BLaER1 (cell line): ENCODE data around the gene CBS.

Source experiments
- H3K27ac ChIP-seq: shearing (Covaris generic); formaldehyde crosslinking; 2 replicates; pipeline ENCODE4 v1.8.1; 2022
- H3K27me3 ChIP-seq: shearing (Covaris generic); formaldehyde crosslinking; 2 replicates; pipeline ENCODE4 v1.8.1; 2022
- H3K36me3 ChIP-seq: shearing (Covaris generic); formaldehyde crosslinking; 2 replicates; pipeline ENCODE4 v1.8.1; 2022
- H3K4me1 ChIP-seq: shearing (Covaris generic); formaldehyde crosslinking; 2 replicates; pipeline ENCODE4 v1.8.1; 2022
- H3K4me2 ChIP-seq: shearing (Covaris generic); formaldehyde crosslinking; 2 replicates; pipeline ENCODE4 v1.8.1; 2022
- H3K4me3 ChIP-seq: shearing (Covaris generic); formaldehyde crosslinking; 2 replicates; pipeline ENCODE4 v1.8.1; 2022
- H3K9ac ChIP-seq: shearing (Covaris generic); formaldehyde crosslinking; 2 replicates; pipeline ENCODE4 v1.8.1; 2022
- H3K9me3 ChIP-seq: shearing (Covaris generic); formaldehyde crosslinking; 2 replicates; pipeline ENCODE4 v1.8.1; 2022
- H4K20me1 ChIP-seq: shearing (Covaris generic); formaldehyde crosslinking; 2 replicates; pipeline ENCODE4 v1.8.1; 2022
- Cebpa-rat ChIP-seq: shearing (Covaris generic); IDR thresholded peaks from 2 replicates; pipeline ENCODE4 v1.8.1; 2022

The CBS gene

DNA sequence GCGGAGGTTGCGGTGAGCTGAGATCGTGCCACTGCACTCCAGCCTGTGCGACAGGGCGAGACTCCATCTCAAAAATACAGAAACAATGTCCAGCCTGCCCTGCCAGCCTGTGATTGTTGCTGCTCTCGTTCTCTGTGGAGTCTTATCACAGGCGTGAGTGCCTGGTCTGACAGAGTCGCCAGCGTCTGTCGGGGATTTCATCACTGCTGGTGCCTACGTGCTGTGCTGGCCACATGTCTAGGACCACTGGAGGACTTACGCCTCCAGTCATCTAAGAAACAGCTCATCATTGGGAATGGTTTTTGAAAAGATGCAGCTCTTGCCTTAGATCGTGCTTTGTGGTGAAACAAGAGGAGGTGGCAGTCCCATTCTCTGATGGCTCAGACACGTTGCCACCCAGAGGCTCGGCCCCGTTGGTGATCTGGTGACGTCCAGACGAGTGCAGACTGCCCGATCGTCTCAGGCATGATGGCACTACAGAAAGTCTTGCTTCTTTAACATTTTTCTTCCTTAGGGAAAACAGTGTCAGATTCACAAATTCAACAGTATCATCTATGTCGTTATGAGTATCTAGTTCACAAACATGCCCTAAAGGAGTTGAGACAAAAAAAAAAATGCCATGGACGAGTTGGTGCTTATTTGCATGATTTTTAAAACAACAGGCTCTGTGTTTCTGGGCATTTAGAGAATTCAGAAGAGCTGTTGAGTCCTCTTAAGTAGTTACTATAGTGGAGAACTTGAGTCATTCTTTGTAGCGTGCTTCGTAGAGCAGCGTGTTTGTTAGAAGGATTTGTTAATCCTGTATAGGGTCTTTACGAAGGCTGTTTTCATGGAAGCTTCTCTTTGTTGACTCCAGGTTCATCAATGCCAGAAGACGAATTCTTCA is 47.5 kb downstream of the CBS start:
- Histone ChIP-seq H3K27me3 (no peaks in the 10 kb centered on the region), H3K9ac (no peak overlapping the region), H3K36me3 (peaks cover 86% of the 10 kb centered on the region), H3K4me2 (no peak overlapping the region), H3K4me3 (no peak overlapping the region), H3K4me1 (peaks cover 12% of the 10 kb centered on the region), H3K9me3 (no peaks in the 10 kb centered on the region), H3K27ac (no peak overlapping the region), H4K20me1 (no peaks in the 10 kb centered on the region)
- TF ChIP-seq Cebpa-rat, result no peak

DNA sequence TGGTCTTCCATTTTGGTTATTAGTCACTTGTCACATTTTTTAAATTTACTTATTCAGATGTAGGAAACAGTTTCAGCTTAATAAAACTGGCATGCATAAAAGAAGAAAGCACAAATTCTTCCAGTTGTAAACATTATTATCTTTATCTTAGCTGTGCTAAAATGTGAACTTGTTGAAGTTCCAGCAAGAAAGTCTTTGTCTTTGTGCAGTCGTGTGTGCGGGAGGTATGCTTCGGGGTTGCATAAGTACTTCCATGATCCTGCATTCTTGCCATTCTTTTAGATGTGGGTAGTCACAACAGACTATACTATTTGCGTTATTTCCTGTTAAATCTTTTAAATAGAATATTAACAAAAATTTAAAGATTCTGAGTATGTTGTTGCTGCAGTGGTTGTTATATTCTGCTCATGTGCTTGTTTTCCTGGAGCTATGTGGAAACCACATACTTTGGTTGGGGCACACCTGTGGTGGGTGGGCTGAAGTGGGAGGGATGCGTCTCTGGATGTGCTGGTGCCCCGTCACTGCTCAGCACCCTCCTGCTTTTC is 49.9 kb downstream of the CBS start:
- Histone ChIP-seq H3K4me3 (no peak overlapping the region), H3K27ac (no peak overlapping the region), H3K36me3 (peaks cover 79% of the 10 kb centered on the region), H3K9me3 (no peaks in the 10 kb centered on the region), H3K4me2 (0 out of 2 replicates have a peak overlapping the region, but pooled peaks have one; percentile 9), H3K27me3 (no peaks in the 10 kb centered on the region), H3K4me1 (peaks cover 36% of the 10 kb centered on the region), H4K20me1 (peaks cover 22% of the 10 kb centered on the region; the same call in 1 of the 2 replicates), H3K9ac (no peak overlapping the region)
- no peak for TF ChIP-seq Cebpa-rat

DNA sequence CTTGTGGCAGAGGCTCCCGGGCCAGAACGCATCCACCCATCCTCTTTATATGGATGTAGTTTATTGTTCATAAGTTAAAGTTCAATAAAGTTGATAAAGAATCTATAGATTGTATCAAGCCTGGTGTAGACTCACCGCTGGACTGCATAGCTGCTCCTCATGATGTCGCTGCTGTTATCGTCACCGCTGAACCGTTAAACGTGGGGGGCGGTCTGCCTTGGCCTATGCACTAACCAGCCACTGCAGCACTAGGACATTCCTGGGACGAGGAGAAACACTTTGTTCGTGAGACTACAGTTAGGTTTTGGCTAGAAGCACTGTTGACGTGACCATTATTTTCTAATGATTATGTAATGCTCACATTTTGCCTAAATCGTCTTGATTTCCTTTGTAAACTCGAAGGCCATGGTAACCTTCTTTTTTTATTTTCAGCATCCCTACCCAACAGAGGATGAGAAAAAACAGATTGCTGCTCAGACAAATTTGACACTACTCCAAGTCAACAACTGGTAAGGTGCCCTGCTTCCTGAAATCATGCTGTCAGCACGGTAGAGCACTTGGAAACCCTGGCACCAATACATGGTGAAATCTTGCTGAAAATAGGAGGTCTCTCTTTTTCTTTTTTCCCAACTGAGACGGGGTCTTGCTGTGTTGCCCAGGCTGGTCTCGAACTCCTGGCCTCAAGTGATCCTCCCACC is 51.0 kb downstream of the CBS start:
- Histone ChIP-seq H3K4me1 (peaks cover 47% of the 10 kb centered on the region), H3K4me2 (no peak overlapping the region), H3K9me3 (no peaks in the 10 kb centered on the region), H3K36me3 (peaks cover 69% of the 10 kb centered on the region), H3K9ac (no peak overlapping the region), H3K27ac (no peak overlapping the region), H3K27me3 (no peaks in the 10 kb centered on the region), H3K4me3 (no peak overlapping the region), H4K20me1 (peaks cover 30% of the 10 kb centered on the region; the same call in 1 of the 2 replicates)
- TF ChIP-seq Cebpa-rat, result no peak

GRCh38 chr21:43023175-43023574 is 52.5 kb downstream of the CBS start:
- Histone ChIP-seq H3K9me3 (no peaks in the 10 kb centered on the region), H3K27me3 (no peaks in the 10 kb centered on the region), H3K4me3 (no peak overlapping the region), H4K20me1 (peaks cover 30% of the 10 kb centered on the region; the same call in 1 of the 2 replicates), H3K9ac (no peak overlapping the region), H3K4me2 (peak overlapping the region; percentile 69), H3K36me3 (peaks cover 60% of the 10 kb centered on the region), H3K27ac (no peak overlapping the region), H3K4me1 (peaks cover 61% of the 10 kb centered on the region)
- TF ChIP-seq Cebpa-rat, result no peak

DNA sequence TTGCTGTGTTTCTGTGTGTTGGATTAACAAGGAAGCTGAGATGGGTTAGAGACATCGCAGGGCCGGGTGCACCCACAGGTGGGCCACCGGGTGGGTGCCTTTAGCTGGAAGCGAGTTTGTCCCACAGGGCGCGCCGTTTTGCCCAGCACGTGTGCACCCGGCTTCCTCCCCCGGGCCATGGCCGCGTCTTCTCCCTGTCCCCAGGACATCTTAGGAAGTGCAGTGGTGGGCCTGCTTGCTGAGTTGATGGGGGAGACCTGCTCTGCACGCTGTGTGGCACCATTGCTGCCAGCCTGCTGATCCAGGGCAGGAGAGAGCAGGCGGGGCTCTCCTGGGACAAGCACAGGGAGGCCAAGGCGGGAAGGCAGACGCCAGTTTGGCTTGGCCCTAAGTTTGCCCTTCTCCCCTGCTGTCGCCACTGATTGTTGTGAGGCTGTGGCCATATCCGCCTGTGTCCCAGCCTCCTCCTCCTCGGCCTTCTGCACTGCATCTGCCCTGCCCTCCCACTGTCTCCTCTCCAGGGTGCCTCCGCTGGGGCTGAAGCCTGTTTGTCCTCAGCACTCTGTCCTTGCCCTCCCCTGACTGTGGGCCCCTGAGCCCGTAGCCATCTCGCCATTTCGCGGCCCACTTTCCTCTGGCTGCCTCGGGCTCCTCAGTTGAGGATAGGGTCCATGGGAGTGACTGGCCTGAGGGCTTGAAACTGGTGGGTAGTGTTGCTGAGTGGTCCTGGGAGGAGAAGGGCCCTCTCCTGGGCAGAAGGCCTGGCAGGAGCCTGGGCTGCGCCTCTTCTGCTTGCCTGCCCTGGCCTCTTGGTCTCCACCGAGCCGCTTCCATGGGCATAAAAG is 53.7 kb downstream of the CBS start:
- peak overlapping the region; percentile 69 for H3K4me2 ChIP-seq
- peak overlapping the region; percentile 58; the same call in 1 of the 2 replicates for H3K9ac ChIP-seq
- TF ChIP-seq Cebpa-rat, result no peak
- H3K36me3 ChIP-seq, result peaks cover 54% of the 10 kb centered on the region
- H3K27me3 ChIP-seq, result no peaks in the 10 kb centered on the region
- peaks cover 30% of the 10 kb centered on the region; the same call in 1 of the 2 replicates for H4K20me1 ChIP-seq
- peaks cover 73% of the 10 kb centered on the region for H3K4me1 ChIP-seq
- no peak overlapping the region for H3K4me3 ChIP-seq
- H3K9me3 ChIP-seq, result no peaks in the 10 kb centered on the region
- H3K27ac ChIP-seq, result peak overlapping the region; percentile 52; the same call in 1 of the 2 replicates

GRCh38 chr21:43021191-43021590 is 54.4 kb downstream of the CBS start:
- H3K4me1 ChIP-seq, result peaks cover 81% of the 10 kb centered on the region
- TF ChIP-seq Cebpa-rat, result no peak
- no peaks in the 10 kb centered on the region for H3K9me3 ChIP-seq
- H3K9ac ChIP-seq, result peak overlapping the region; percentile 58; the same call in 1 of the 2 replicates
- peaks cover 35% of the 10 kb centered on the region for H4K20me1 ChIP-seq
- no peaks in the 10 kb centered on the region for H3K27me3 ChIP-seq
- H3K36me3 ChIP-seq, result peaks cover 54% of the 10 kb centered on the region
- peak overlapping the region; percentile 69 for H3K4me2 ChIP-seq
- no peak overlapping the region for H3K4me3 ChIP-seq
- peak overlapping the region; percentile 52; the same call in 1 of the 2 replicates for H3K27ac ChIP-seq

DNA sequence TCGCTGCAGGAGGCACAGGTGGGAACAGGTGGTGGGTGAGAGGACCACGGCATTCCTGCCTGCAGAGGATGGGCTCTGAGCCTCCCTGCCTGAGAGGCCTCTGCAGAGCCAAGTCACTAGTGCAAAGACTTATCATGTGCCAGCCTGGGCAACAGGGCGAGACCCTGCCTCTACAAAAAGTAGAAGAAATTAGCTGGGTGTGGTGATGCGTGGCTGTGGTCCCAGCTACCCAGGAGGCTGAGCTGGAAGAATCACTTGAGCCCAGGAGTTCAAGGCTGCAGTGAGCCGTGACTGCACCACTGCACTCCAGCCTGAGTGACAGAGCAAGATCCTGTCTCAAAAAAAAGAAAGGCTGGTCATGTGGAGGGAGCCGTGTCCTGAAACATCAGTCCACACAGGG is 54.9 kb downstream of the CBS start:
- no peak for TF ChIP-seq Cebpa-rat
- Histone ChIP-seq H3K27me3 (no peaks in the 10 kb centered on the region), H3K4me3 (no peak overlapping the region), H3K9me3 (no peaks in the 10 kb centered on the region), H3K9ac (no peak overlapping the region; the same call in 1 of the 2 replicates), H4K20me1 (peaks cover 39% of the 10 kb centered on the region), H3K4me2 (peak overlapping the region; percentile 69), H3K4me1 (peaks cover 83% of the 10 kb centered on the region), H3K27ac (0 out of 2 replicates have a peak overlapping the region, but pooled peaks have one; percentile 33), H3K36me3 (peaks cover 51% of the 10 kb centered on the region)

DNA sequence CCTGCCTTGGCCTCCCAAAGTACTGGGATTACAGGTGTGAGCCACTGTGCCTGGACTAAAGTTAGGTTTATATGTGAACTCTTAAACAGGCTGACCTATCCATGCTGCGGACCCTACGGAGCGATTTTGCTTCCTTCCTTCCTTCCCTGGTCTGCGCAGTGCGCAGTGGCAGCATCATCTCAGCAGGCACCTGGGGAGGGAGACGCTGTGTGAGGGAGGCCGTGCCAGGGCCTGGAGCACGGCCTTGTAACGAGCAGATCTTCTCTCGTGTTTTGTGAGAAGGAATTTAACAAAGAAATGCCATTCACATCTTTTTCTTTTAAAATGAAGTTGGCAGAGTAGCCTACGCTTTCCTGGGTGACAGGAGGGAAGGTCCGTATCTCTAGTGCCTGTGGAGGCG is 55.5 kb downstream of the CBS start:
- peaks cover 83% of the 10 kb centered on the region for H3K4me1 ChIP-seq
- H3K4me3 ChIP-seq, result no peak overlapping the region
- TF ChIP-seq Cebpa-rat, result no peak
- no peaks in the 10 kb centered on the region for H3K27me3 ChIP-seq
- peaks cover 45% of the 10 kb centered on the region for H3K36me3 ChIP-seq
- no peaks in the 10 kb centered on the region for H3K9me3 ChIP-seq
- H3K27ac ChIP-seq, result 0 out of 2 replicates have a peak overlapping the region, but pooled peaks have one; percentile 33
- peak overlapping the region; percentile 69 for H3K4me2 ChIP-seq
- H3K9ac ChIP-seq, result no peak overlapping the region; the same call in 1 of the 2 replicates
- H4K20me1 ChIP-seq, result peaks cover 39% of the 10 kb centered on the region

- Histone ChIP-seq H3K9me3 (no peaks in the 10 kb centered on the region), H4K20me1 (peaks cover 39% of the 10 kb centered on the region), H3K4me2 (peak overlapping the region; percentile 29; the same call in 1 of the 2 replicates), H3K36me3 (peaks cover 43% of the 10 kb centered on the region), H3K4me3 (no peak overlapping the region), H3K27me3 (no peaks in the 10 kb centered on the region), H3K4me1 (peaks cover 83% of the 10 kb centered on the region), H3K27ac (no peak overlapping the region), H3K9ac (no peak overlapping the region)
- no peak for TF ChIP-seq Cebpa-rat
Observed at GRCh38 chr21:43018519-43018918, 57.1 kb downstream of the CBS start.
